Skeletal muscle tissue (tissue), 4 donors: ENCODE data around the gene CGNL1. TPM values are rescaled to one million over a fixed set of nuclear protein-coding genes. Genes with fewer than 3 reads are reported as not detected.

ENCODE experiments used
- H3K27ac ChIP-seq: one replicate; pipeline ENCODE4 v1.7.0; 2013; ENCODE audit warnings: mild to moderate bottlenecking, low read depth, low read length, inconsistent platforms
- H3K27me3 ChIP-seq, 3 donors: one replicate each; pipeline ENCODE4 v1.7.0; 2013; ENCODE audit warnings: low read length in 3 of 3; ENCODE audit not compliant: control insufficient read depth in 3 of 3, insufficient read depth in 3 of 3
- H3K36me3 ChIP-seq, 3 donors: one replicate each; pipeline ENCODE4 v1.7.0; 2013; ENCODE audit warnings: low read length in 3 of 3; ENCODE audit not compliant: control insufficient read depth in 3 of 3, insufficient read depth in 3 of 3
- H3K4me1 ChIP-seq, 3 donors: one replicate each; pipeline ENCODE4 v1.7.0; 2013; ENCODE audit warnings: low read length in 3 of 3, mild to moderate bottlenecking in 3 of 3; ENCODE audit not compliant: control insufficient read depth in 3 of 3, insufficient read depth in 3 of 3
- H3K4me3 ChIP-seq, 3 donors: one replicate each; pipeline ENCODE4 v1.7.0; 2013; ENCODE audit warnings: low read length in 3 of 3
- H3K9ac ChIP-seq, 3 donors: one replicate each; pipeline ENCODE4 v1.7.0; 2013; ENCODE audit warnings: low read length in 3 of 3, mild to moderate bottlenecking in 3 of 3, moderate library complexity in 2 of 3, low read depth in 1 of 3
- H3K9me3 ChIP-seq, 3 donors: one replicate each; pipeline ENCODE4 v1.7.0; 2013; ENCODE audit warnings: low read length in 3 of 3; ENCODE audit not compliant: control insufficient read depth in 3 of 3
- total RNA-seq: library from RNA; depleted of rRNA; stranded (reverse); fragments of >200 nt; gene quantifications from one replicate; pipeline ENCODE4 v1.2.3, GENCODE V29; 2014
- donor health status: Osteomylitis.

CGNL1 gene
- total RNA-seq, 1 donor from 2014 or later, result 11.5 TPM

DNA sequence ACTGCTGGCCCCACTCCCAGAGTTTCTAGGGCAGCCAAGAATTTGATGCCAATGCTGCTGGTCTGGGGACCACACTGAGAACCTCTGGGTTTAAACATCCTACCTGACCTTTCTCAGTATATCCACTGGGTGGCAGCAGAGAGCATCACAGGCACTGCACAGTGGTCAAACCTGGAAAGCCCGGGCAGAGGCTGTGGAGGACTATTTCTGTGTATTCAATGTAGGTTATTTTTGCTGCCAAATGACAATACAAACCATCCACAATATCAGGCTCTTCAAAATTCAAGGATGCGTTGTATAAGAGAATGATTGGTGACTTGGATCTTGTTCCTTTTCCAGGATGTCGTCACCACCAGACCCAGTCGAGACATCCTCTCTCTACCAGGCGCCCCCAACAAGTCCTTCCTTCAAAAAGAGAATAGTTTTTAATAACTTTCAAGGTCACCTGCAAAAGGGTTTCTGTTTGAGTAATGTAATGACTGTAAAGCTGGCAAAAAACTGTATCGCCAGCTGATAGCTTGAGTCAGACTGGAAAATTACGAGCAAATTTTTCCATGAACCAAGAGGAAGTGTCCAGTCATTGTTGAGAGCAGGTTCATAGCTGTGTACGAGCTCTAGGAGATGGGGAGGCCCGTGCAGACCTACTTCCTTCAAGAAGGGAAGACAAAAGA, 184.9 kb downstream of the CGNL1 start:
- Histone ChIP-seq H3K27ac (no peak overlapping the region), H3K9me3 (no peaks in the 10 kb centered on the region), H3K9ac (no peak overlapping the region), H3K27me3 (peaks cover 0 to 4% (median 0%) of the 10 kb centered on the region in 3 donors), H3K4me3 (peak overlapping the region in 1 of 3 donors; percentile 6), H3K4me1 (no peaks in the 10 kb centered on the region), H3K36me3 (no peaks in the 10 kb centered on the region)

DNA sequence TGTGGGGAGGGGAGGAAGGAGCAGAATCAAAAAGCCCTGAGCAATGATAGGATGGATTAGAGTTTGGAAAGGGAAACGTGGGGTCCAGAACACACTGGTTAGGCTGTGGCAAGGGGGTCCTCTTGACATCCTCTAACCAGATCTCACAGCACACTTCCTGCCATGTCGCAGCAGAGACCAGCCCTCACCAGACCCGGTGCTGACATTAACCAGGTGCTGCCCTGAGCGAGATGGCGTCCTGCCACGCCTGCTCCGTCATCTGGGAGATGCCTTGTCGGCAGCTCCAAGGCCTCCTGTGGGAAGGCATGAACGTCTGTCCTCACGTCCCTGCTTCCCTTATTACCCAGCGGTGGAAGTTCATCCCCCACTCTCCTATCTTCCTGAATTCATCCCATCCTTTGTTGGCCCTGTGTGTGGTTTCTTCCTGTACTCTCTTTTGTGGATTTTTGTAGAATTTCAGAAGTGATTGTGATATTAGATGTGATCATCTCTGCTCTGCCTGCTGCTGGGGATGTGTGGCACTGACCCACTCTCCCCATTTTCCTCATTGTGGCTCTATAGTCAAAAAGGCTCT, 186.0 kb downstream of the CGNL1 start:
- Histone ChIP-seq H3K27me3 (peaks cover 0 to 4% (median 0%) of the 10 kb centered on the region in 3 donors), H3K4me1 (peaks cover 0 to 5% (median 2%) of the 10 kb centered on the region in 3 donors), H3K27ac (no peak overlapping the region), H3K9me3 (no peaks in the 10 kb centered on the region), H3K36me3 (no peaks in the 10 kb centered on the region), H3K9ac (no peak overlapping the region), H3K4me3 (no peak overlapping the region)

GRCh38 chr15:57563416-57563815, 187.1 kb downstream of the CGNL1 start:
- Histone ChIP-seq H3K27me3 (peaks cover 0 to 4% (median 0%) of the 10 kb centered on the region in 3 donors), H3K9ac (no peak overlapping the region), H3K27ac (no peak overlapping the region), H3K36me3 (no peaks in the 10 kb centered on the region), H3K9me3 (no peaks in the 10 kb centered on the region), H3K4me3 (no peak overlapping the region), H3K4me1 (peaks cover 0 to 5% (median 2%) of the 10 kb centered on the region in 3 donors)

DNA sequence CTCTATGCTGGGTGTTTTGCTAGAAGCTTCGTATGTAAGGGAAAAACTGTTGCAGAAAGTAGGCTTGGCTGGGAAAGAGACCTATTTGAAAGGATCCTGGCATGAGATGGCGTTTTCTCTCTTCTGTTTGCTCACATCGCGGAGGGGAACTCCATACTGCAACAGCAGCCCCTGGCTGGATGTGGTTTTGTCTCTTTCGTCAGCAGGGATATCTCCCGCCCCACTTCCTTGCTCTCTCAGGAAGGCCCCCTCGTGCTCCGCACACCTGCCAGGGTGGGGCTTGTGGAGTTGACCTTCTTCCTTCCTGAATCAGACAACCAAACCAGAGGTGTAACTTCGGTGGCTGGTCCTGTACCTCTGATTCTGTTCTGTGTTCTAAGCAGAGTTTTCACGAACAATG, 189.0 kb downstream of the CGNL1 start:
- Histone ChIP-seq H3K27ac (no peak overlapping the region), H3K9ac (no peak overlapping the region), H3K4me3 (no peak overlapping the region), H3K4me1 (peaks cover 0 to 5% (median 2%) of the 10 kb centered on the region in 3 donors), H3K36me3 (no peaks in the 10 kb centered on the region), H3K27me3 (peaks cover 0 to 4% (median 0%) of the 10 kb centered on the region in 3 donors), H3K9me3 (no peaks in the 10 kb centered on the region)

DNA sequence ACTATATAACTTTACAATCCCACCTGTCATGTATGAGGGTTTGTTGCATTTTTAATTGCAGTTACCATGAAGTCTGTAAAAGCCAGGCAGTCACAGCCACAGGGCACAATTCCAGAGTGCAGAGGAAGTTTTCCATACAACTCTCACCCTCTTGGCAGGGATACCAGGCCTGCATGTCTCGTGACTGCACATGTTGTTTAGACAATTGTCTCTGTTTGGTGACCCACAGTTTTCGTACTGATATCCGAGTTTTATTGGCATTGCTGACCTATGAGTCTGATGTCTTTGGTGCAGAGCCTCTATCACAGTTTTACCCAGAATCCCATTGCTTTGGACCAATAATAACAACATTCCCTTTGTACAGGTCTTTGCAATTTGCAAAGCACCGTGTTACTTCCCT, 190.5 kb downstream of the CGNL1 start:
- H3K27ac ChIP-seq, result no peak overlapping the region
- H3K4me3 ChIP-seq, result no peak overlapping the region
- H3K36me3 ChIP-seq, result no peaks in the 10 kb centered on the region
- no peak overlapping the region for H3K9ac ChIP-seq
- H3K9me3 ChIP-seq, result no peaks in the 10 kb centered on the region
- H3K27me3 ChIP-seq, result peaks cover 0 to 4% (median 0%) of the 10 kb centered on the region in 3 donors
- peaks cover 0 to 5% (median 2%) of the 10 kb centered on the region in 3 donors for H3K4me1 ChIP-seq

DNA sequence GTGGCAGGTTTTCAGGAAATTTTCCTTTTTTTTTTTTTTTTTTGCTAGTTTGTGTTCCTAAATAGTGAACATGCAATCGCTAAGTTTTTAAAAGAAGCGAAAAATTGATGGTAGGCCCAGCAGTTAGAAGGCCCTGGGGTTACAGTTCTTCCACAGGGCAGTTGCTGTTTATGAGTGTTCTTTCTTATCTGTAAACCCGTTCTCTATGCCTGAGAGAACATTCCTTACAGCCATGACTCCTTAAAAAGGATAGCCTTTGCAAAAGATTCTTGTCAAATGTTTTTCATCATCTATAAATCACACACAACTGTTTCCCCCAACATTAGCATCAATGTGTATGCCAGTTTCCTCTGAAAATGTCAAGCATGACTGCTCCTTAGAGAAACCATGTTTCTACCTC, 191.6 kb downstream of the CGNL1 start:
- no peaks in the 10 kb centered on the region for H3K9me3 ChIP-seq
- H3K9ac ChIP-seq, result no peak overlapping the region
- no peak overlapping the region for H3K4me3 ChIP-seq
- H3K4me1 ChIP-seq, result peaks cover 0 to 5% (median 2%) of the 10 kb centered on the region in 3 donors
- no peaks in the 10 kb centered on the region for H3K36me3 ChIP-seq
- H3K27me3 ChIP-seq, result no peaks in the 10 kb centered on the region
- H3K27ac ChIP-seq, result no peak overlapping the region

DNA sequence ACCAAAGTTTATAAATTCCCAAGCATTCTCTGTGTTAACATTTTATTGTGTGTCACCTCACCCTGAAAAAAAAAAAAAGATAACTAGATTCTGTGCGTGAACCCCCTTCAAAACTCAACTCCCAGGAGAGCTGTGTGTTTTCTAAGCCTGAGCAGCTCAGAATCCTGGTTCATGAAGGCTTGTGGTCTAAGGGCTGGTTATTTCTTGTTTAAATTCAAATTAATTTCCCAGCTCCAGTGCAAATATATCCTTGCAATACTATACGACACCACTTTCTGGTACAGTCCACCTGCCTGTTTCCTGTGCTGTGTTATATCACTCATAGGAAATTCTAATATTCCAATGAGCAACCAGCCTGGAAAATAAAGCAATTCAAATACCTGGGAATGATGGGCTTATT, 192.0 kb downstream of the CGNL1 start:
- Histone ChIP-seq H3K36me3 (no peaks in the 10 kb centered on the region), H3K4me1 (peaks cover 0 to 5% (median 2%) of the 10 kb centered on the region in 3 donors), H3K9me3 (no peaks in the 10 kb centered on the region), H3K27ac (no peak overlapping the region), H3K9ac (no peak overlapping the region), H3K4me3 (no peak overlapping the region), H3K27me3 (no peaks in the 10 kb centered on the region)

GRCh38 chr15:57570340-57570739, 194.0 kb downstream of the CGNL1 start:
- Histone ChIP-seq H3K4me3 (no peak overlapping the region), H3K36me3 (no peaks in the 10 kb centered on the region), H3K9ac (no peak overlapping the region), H3K4me1 (peaks cover 0 to 5% (median 2%) of the 10 kb centered on the region in 3 donors), H3K9me3 (no peaks in the 10 kb centered on the region), H3K27me3 (no peaks in the 10 kb centered on the region), H3K27ac (no peak overlapping the region)

DNA sequence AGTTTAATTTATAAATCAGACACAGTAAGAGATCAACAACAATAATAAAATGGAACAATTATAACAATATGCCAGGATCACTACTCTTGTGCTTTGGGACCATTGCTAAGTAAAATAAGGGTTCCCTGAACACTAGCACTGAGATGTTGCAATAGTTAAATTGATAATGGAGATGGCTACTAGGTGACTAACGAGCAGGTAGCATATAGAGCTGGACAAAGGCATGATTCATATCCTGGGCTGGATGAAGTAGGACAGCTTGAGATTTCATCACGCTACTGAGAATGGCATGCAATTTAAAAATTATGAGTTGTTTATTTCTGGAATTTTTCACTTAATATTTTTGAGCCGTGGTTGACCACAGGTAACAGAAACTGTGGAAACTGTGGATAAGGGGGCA, 194.7 kb downstream of the CGNL1 start:
- H3K27me3 ChIP-seq, result no peaks in the 10 kb centered on the region
- peaks cover 0 to 5% (median 2%) of the 10 kb centered on the region in 3 donors for H3K4me1 ChIP-seq
- H3K4me3 ChIP-seq, result no peak overlapping the region
- H3K9ac ChIP-seq, result no peak overlapping the region
- H3K27ac ChIP-seq, result no peak overlapping the region
- no peaks in the 10 kb centered on the region for H3K9me3 ChIP-seq
- no peaks in the 10 kb centered on the region for H3K36me3 ChIP-seq

DNA sequence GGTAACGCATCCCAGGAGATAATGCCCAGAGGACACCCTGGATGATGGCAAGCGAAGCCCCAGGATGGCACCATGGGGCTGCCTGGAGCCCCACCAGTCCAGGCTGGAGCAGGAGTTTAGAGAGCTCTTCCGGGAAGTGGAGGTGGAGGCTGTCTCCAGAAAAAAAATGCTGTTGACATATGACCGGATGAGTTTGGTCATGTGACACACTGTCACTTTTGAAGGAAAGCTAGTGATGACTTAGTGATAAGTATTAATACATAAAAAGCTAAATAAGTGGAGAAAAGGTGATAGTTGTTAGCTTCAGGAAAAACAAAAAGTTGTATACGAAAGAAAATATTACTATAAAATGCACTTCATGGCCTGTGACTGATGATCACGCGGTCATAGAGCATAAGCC, 195.4 kb downstream of the CGNL1 start:
- Histone ChIP-seq H3K4me3 (no peak overlapping the region), H3K36me3 (no peaks in the 10 kb centered on the region), H3K4me1 (peaks cover 0 to 4% (median 2%) of the 10 kb centered on the region in 3 donors), H3K27me3 (no peaks in the 10 kb centered on the region), H3K9ac (no peak overlapping the region), H3K9me3 (no peaks in the 10 kb centered on the region), H3K27ac (no peak overlapping the region)
